HepG2 (cell line): ENCODE data around the gene ANKS1B. TPM values are rescaled to one million over a fixed set of nuclear protein-coding genes. Genes with fewer than 3 reads are reported as not detected.

ENCODE experiments used
- ATAC-seq: fragments of 200-7000 bp; cut with Tn5 transposase; 3 replicates; pipeline ENCODE4 v1.9.1; 2020; ENCODE audit warnings: mild to moderate bottlenecking, moderate library complexity
- BruUV-seq: library from RNA; stranded (reverse); fragments of 400-500 nt; replicated peaks from 2 replicates; lab custom pipeline; 2021; lab: Mats Ljungman, UMichigan
- CTCF ChIA-PET: fragments of 300-600 bp; formaldehyde crosslinking; extraction: SDS; loops from one replicate; lab custom pipeline; 2021; ENCODE audit warnings: low total read pairs, inconsistent platforms, low intra/inter-chr PET ratio; lab: Yijun Ruan, JAX
- POLR2A ChIA-PET: fragments of 350-600 bp; sonication (Branson Sonifier 250); formaldehyde crosslinking; loops from one replicate; lab custom pipeline; 2020; ENCODE audit warnings: antibody characterized with exemption, inconsistent platforms; lab: Yijun Ruan, JAX
- DNase-seq: peaks from one replicate; pipeline ENCODE4 v3.0.0-alpha.2; 2015; ENCODE audit warnings: low spot score
- FAIRE-seq: peaks from 3 replicates; lab custom pipeline; 2011; peaks lifted over from hg19 to GRCh38; lab: Jason Lieb, UNC
- H2AFZ ChIP-seq: one replicate; pipeline ENCODE4 v1.6.1; 2011; ENCODE audit warnings: low read length, inconsistent platforms
- H3K27ac ChIP-seq: fragments of 300-600 bp; 3 replicates; pipeline ENCODE4 v1.8.0; 2011; ENCODE audit warnings: mixed run types, mild to moderate bottlenecking, mixed read lengths, low read length, inconsistent platforms; ENCODE audit not compliant: insufficient read depth; ENCODE audit errors: extremely low read length
- H3K27me3 ChIP-seq, 2 experiments: fragments of 200-600 bp in 1 of 2; 2 replicates in 1 of 2; 3 replicates in 1 of 2; pipeline versions ENCODE4 v1.6.0 to v1.8.0; 2011; ENCODE audit warnings: low read length in 2 of 2, mild to moderate bottlenecking in 2 of 2, moderate library complexity in 2 of 2, inconsistent platforms in 1 of 2; ENCODE audit not compliant: insufficient read depth in 2 of 2, control insufficient read depth in 1 of 2
- H3K36me3 ChIP-seq, 2 experiments: fragments of 200-600 bp in 1 of 2; replicated peaks in 1 of 2; 2 replicates in 1 of 2; 3 replicates in 1 of 2; pipeline versions ENCODE4 v1.5.1 to v1.8.0; 2011; ENCODE audit warnings: low read length in 2 of 2, inconsistent platforms in 1 of 2; ENCODE audit not compliant: insufficient read depth in 2 of 2, control insufficient read depth in 1 of 2
- H3K4me1 ChIP-seq: 2 replicates; pipeline ENCODE4 v1.5.1; 2012; ENCODE audit warnings: low read length, inconsistent platforms; ENCODE audit not compliant: insufficient read depth
- H3K4me2 ChIP-seq: 2 replicates; pipeline ENCODE4 v1.6.0; 2011; ENCODE audit warnings: low read depth, low read length, inconsistent platforms
- H3K4me3 ChIP-seq, 3 experiments: fragments of 200-600 bp in 1 of 3; sonication (generic), shearing (Covaris generic) in 1 of 3; replicated peaks in 1 of 3; 2 replicates each; pipeline ENCODE4 v1.5.1; 2011 to 2016; ENCODE audit warnings: low read length in 3 of 3, inconsistent platforms in 2 of 3, low read depth in 2 of 3, mild to moderate bottlenecking in 2 of 3, control low read depth in 1 of 3, mixed read lengths in 1 of 3; ENCODE audit not compliant: insufficient read depth in 1 of 3
- H3K79me2 ChIP-seq: one replicate; pipeline ENCODE4 v1.6.1; 2011; ENCODE audit warnings: low read length, inconsistent platforms; ENCODE audit not compliant: insufficient read depth
- H3K9ac ChIP-seq: 2 replicates; pipeline ENCODE4 v1.6.0; 2011; ENCODE audit warnings: mild to moderate bottlenecking, low read depth, low read length, inconsistent platforms; ENCODE audit not compliant: insufficient read depth
- H3K9me3 ChIP-seq: 2 replicates; pipeline ENCODE4 v1.5.1; 2012; ENCODE audit warnings: mild to moderate bottlenecking, low read length
- H4K20me1 ChIP-seq: 2 replicates; pipeline ENCODE4 v1.6.0; 2011; ENCODE audit warnings: inconsistent platforms, mild to moderate bottlenecking, low read length, moderate library complexity; ENCODE audit not compliant: insufficient read depth
- ATF7 ChIP-seq, 2 experiments: fragments of 450-650 bp in 1 of 2; sonication (generic) in 1 of 2; formaldehyde crosslinking in 1 of 2; IDR thresholded peaks; 2 replicates each; pipeline versions ENCODE4 v1.4.0 to v1.6.1; 2016 to 2020; ENCODE audit warnings: antibody characterized with exemption in 1 of 2, mild to moderate bottlenecking in 1 of 2, missing genetic modification reagents in 1 of 2
- CC2D1A ChIP-seq: sonication (generic); formaldehyde crosslinking; IDR thresholded peaks from 2 replicates; pipeline ENCODE4 v1.8.1; 2023; ENCODE audit warnings: mild to moderate bottlenecking, missing genetic modification reagents
- FOSL1 ChIP-seq: sonication (generic); formaldehyde crosslinking; IDR thresholded peaks from 2 replicates; pipeline ENCODE4 v1.9.0; 2021; ENCODE audit warnings: missing genetic modification reagents, borderline replicate concordance
- LBX2 ChIP-seq: sonication (generic); formaldehyde crosslinking; IDR thresholded peaks from 2 replicates; pipeline ENCODE4 v1.5.0; 2020; ENCODE audit warnings: missing genetic modification reagents, mild to moderate bottlenecking, borderline replicate concordance
- MATR3 ChIP-seq: sonication (generic); formaldehyde crosslinking; IDR thresholded peaks from 2 replicates; pipeline ENCODE4 v1.4.0; 2020; ENCODE audit warnings: missing genetic modification reagents
- MEF2D ChIP-seq: sonication (generic); formaldehyde crosslinking; IDR thresholded peaks from 2 replicates; pipeline ENCODE4 v1.5.1; 2020; ENCODE audit warnings: mild to moderate bottlenecking, missing genetic modification reagents
- MXI1 ChIP-seq: IDR thresholded peaks from 3 replicates; pipeline ENCODE4 v1.6.1; 2012; ENCODE audit warnings: low read depth, low read length, inconsistent platforms, borderline replicate concordance
- SNRNP70 ChIP-seq: fragments of 200-400 bp; formaldehyde crosslinking; IDR thresholded peaks from 2 replicates; pipeline ENCODE4 v1.6.1; 2017; ENCODE audit warnings: mild to moderate bottlenecking, low read depth, low read length, moderate library complexity
- TARDBP ChIP-seq: sonication (generic); formaldehyde crosslinking; IDR thresholded peaks from 2 replicates; pipeline ENCODE4 v1.8.0; 2022; ENCODE audit warnings: mild to moderate bottlenecking, missing genetic modification reagents
- THAP11 ChIP-seq: IDR thresholded peaks from 2 replicates; pipeline ENCODE4 v1.6.1; 2016; ENCODE audit warnings: missing biosample characterization, missing genetic modification reagents
- ZFAT ChIP-seq: sonication (generic); formaldehyde crosslinking; conservative IDR thresholded peaks from 2 replicates; pipeline ENCODE4 v1.8.1; 2023; ENCODE audit warnings: missing genetic modification reagents, inconsistent platforms
- ZNF17 ChIP-seq: sonication (generic); formaldehyde crosslinking; IDR thresholded peaks from 2 replicates; pipeline ENCODE4 v1.5.0; 2020; ENCODE audit warnings: mild to moderate bottlenecking, missing genetic modification reagents
- ZNF335 ChIP-seq: sonication (generic); formaldehyde crosslinking; IDR thresholded peaks from 2 replicates; pipeline ENCODE4 v1.4.0; 2020; ENCODE audit warnings: missing genetic modification reagents
- WGBS: methylation state at CpG from one replicate; pipeline ENCODE4 v1.1.6; 2017; ENCODE audit warnings: low lambda C conversion rate; 5-methylcytosine and 5-hydroxymethylcytosine counted together
- in situ Hi-C: cut with HindIII; loops from 2 replicates; pipeline ENCODE4 v1.10.0; 2017; ENCODE audit warnings: low pct_unique_long_range_greater_than_20kb; ENCODE audit not compliant: extremely low pct_ligation_motif_present
- intact Hi-C: fragments of 100-400 bp; cut with micrococcal nuclease; formaldehyde crosslinking; loops from one replicate; pipeline ENCODE4 v1.10.0; 2022; ENCODE audit not compliant: unreplicated experiment
- polyA plus RNA-seq, 8 experiments: library from polyadenylated mRNA; depleted of rRNA in 3 of 8; stranded (reverse) in 7 of 8; unstranded in 1 of 8; fragments of >200 nt; fragmentation: Illumina TruSeq in 4 of 8; extraction: Trizol in 4 of 8; gene quantifications; 2 replicates each; pipeline versions ENCODE4 v1.2.1 to v1.2.3, GENCODE V29; 2011 to 2016; ENCODE audit warnings: low read depth in 4 of 8, missing spikeins in 1 of 8, mixed read lengths in 1 of 8; ENCODE audit not compliant: insufficient read depth in 1 of 8
- total RNA-seq, 5 experiments: library from RNA; depleted of rRNA; stranded (reverse); fragments of >200 nt; fragmentation: Illumina TruSeq; extraction: Trizol; gene quantifications; 2 replicates each; pipeline ENCODE4 v1.2.3, GENCODE V29; 2016; ENCODE audit warnings: low read depth in 1 of 5
- TF ChIP-seq, protein P1 (sequence below): sonication (generic); formaldehyde crosslinking; IDR thresholded peaks from 2 replicates; pipeline ENCODE4 v1.5.0; 2020; ENCODE audit warnings: missing genetic modification reagents

The ANKS1B gene
- total and polyA plus RNA-seq, 2 of the 13 experiments (the other 11 are each of a cell fraction or from before 2014, with no cell fraction given) = 0.15 TPM; not detected in 1

GRCh38 chr12:99302874-99303273 lies 681.9 kb downstream of the ANKS1B start:
- ATAC-seq (no peak), FAIRE-seq (no peak), DNase-seq (no peak)
- no peaks in the 10 kb centered on the region for H3K79me2 ChIP-seq
- peaks cover 12% of the 10 kb centered on the region for H3K9me3 ChIP-seq
- H3K36me3 ChIP-seq = no peaks in the 10 kb centered on the region
- no peak overlapping the region for H3K9ac ChIP-seq
- H3K27ac ChIP-seq = no peak overlapping the region
- no peak overlapping the region for H3K4me3 ChIP-seq
- intact Hi-C loops = no loop called here
- ChIA-PET POLR2A (no interaction called here), CTCF (no interaction called here)
- no peaks in the 10 kb centered on the region for H3K27me3 ChIP-seq
- H3K4me2 ChIP-seq = no peak overlapping the region
- H3K4me1 ChIP-seq = no peaks in the 10 kb centered on the region
- TF ChIP-seq ZNF335 = no peak
- TF ChIP-seq THAP11 (CRISPR knock-in tag) = no peak
- TF ChIP-seq MEF2D (CRISPR knock-in tag) = no peak
- no peak for TF ChIP-seq TARDBP (CRISPR knock-in tag)
- no peak for TF ChIP-seq MATR3 (CRISPR knock-in tag)
- TF ChIP-seq, protein P1, sequence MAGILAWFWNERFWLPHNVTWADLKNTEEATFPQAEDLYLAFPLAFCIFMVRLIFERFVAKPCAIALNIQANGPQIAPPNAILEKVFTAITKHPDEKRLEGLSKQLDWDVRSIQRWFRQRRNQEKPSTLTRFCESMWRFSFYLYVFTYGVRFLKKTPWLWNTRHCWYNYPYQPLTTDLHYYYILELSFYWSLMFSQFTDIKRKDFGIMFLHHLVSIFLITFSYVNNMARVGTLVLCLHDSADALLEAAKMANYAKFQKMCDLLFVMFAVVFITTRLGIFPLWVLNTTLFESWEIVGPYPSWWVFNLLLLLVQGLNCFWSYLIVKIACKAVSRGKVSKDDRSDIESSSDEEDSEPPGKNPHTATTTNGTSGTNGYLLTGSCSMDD (CRISPR knock-in tag) = no peak
- TF ChIP-seq ZFAT (CRISPR knock-in tag) = no peak
- no peak for TF ChIP-seq SNRNP70
- TF ChIP-seq LBX2 (CRISPR knock-in tag) = no peak
- TF ChIP-seq ZNF17 (CRISPR knock-in tag) = no peak
- TF ChIP-seq CC2D1A (CRISPR knock-in tag) = no peak
- TF ChIP-seq MXI1 = no peak
- TF ChIP-seq FOSL1 (CRISPR knock-in tag) = no peak
- no peak for TF ChIP-seq ATF7 (IDR thresholded peaks at IDR 0.05)
- TF ChIP-seq ATF7 (CRISPR knock-in tag; IDR thresholded peaks at IDR 0.05) = no peak
- BruUV-seq = no TSS peak
- H4K20me1 ChIP-seq = no peaks in the 10 kb centered on the region
- no peak overlapping the region for H2AFZ ChIP-seq
- 3% methylated on average over 2 of the region's 2 CpGs for WGBS
- in situ Hi-C loops = no loop called here
